Neural cell (in vitro differentiated cells): ENCODE data around the gene XXYLT1.

Experiments used
- CTCF ChIP-seq: fragments of 450-650 bp; IDR thresholded peaks from 2 replicates; pipeline ENCODE4 v1.5.1; 2014; ENCODE audit warnings: antibody characterized with exemption, mild to moderate bottlenecking, moderate library complexity; ENCODE audit not compliant: poor library complexity, severe bottlenecking
- EP300 ChIP-seq: fragments of 450-650 bp; conservative IDR thresholded peaks from 2 replicates; pipeline ENCODE4 v1.6.1; 2014; ENCODE audit warnings: antibody characterized with exemption, mild to moderate bottlenecking, moderate library complexity; ENCODE audit not compliant: poor library complexity, severe bottlenecking
- EZH2 ChIP-seq: fragments of 200-600, 300-800 bp; shearing (Covaris generic), sonication (generic); IDR thresholded peaks from 2 replicates; pipeline ENCODE4 v1.6.1; 2014; ENCODE audit warnings: antibody characterized with exemption, low read length, borderline replicate concordance, mild to moderate bottlenecking; ENCODE audit not compliant: insufficient read depth, poor library complexity, severe bottlenecking
- MXI1 ChIP-seq: fragments of 450-650 bp; conservative IDR thresholded peaks from 2 replicates; pipeline ENCODE4 v1.6.1; 2014; ENCODE audit warnings: antibody characterized with exemption, mild to moderate bottlenecking; ENCODE audit not compliant: poor library complexity, severe bottlenecking
- POLR2AphosphoS5 ChIP-seq: IDR thresholded peaks from 2 replicates; pipeline ENCODE4 v1.6.1; 2012
- RAD21 ChIP-seq: fragments of 450-650 bp; conservative IDR thresholded peaks from 2 replicates; pipeline ENCODE4 v1.6.1; 2014; ENCODE audit warnings: antibody characterized with exemption, mild to moderate bottlenecking, moderate library complexity
- REST ChIP-seq: IDR thresholded peaks from 2 replicates; pipeline ENCODE4 v1.6.1; 2012; ENCODE audit warnings: borderline replicate concordance
- SMC3 ChIP-seq: fragments of 450-650 bp; conservative IDR thresholded peaks from 2 replicates; pipeline ENCODE4 v1.6.1; 2014; ENCODE audit warnings: antibody characterized with exemption, mild to moderate bottlenecking, moderate library complexity; ENCODE audit not compliant: poor library complexity
- TAF1 ChIP-seq: IDR thresholded peaks from 2 replicates; pipeline ENCODE4 v1.6.1; 2012; ENCODE audit warnings: low read depth

- TF ChIP-seq EZH2 (no peak), CTCF (no peak), RAD21 (no peak), EP300 (no peak), POLR2AphosphoS5 (no peak), SMC3 (no peak), TAF1 (no peak), REST (no peak), MXI1 (no peak)
Observed at GRCh38 chr3:195083659-195084058, 187.3 kb downstream of the XXYLT1 start.
